GM19468 (cell line): ENCODE measurements around the gene OSBP2.
"Not testable (repeated sequence)": the region's sequence is repeated elsewhere in the genome, so short reads cannot be mapped to it uniquely, and the experiment has no call there.

Experiments
- ATAC-seq: cut with Tn5 transposase; IDR thresholded peaks from one replicate; pipeline ENCODE4 v1.9.1; 2021; ENCODE audit warnings: mild to moderate bottlenecking, moderate library complexity, moderate number of reproducible peaks; ENCODE audit not compliant: unreplicated experiment; ENCODE audit errors: extremely low read depth

OSBP2 gene

DNA sequence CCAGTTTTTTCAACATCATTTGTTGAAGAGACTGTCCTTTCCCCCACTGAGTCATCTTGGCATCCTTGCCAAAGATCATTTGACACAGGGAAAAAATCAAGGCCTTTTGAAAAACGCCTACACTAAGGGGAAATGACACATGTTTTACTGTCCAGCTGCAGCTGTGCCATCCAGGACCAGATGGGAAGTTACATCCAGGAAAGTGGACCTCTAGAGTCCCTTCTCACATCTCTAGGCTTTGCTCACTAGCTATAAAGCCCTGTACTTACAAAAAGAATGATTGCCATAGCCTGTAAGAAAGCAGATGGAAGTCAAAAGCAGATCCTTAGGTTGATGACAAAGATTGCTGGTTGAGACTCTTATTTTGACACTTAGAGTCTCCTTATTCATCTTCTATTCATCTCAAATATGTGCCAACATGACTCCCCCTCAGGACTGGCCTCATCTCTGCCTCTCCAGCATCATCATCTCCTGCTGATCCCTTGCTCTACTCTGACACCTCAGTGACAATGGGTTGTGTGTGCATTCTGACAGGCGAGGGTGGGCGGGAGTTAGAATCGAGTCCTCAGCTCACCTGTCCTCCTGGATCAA, 22.8 kb downstream of the OSBP2 start:
- ATAC-seq = no peak

- ATAC-seq = no peak
These were observed 23.3 kb downstream of the OSBP2 start for GRCh38 chr22:30717952-30718351.

DNA sequence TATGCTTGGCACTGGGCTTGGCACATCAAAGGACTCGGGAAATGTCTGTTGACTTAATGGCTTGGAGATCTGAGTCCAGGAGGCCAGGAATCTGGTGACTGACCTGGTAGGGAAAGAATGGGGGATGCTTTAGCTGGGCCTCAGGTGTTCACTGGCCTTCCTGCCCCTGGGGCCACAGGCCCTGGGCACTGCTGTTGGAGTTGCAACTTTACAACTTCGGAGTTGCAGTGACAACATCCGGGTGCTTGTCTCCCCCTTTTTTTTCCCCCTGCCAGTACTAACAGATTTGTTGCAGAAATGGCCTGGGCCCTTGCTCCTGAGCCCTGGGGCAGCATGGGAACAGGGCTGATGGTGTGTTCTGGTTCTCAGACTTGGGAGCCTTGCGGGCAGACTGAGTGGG, 23.8 kb downstream of the OSBP2 start:
- ATAC-seq = no peak

- ATAC-seq = no peak
These were observed 24.3 kb downstream of the OSBP2 start for GRCh38 chr22:30718938-30719337.

- ATAC-seq = no peak
These were observed 25.7 kb downstream of the OSBP2 start for GRCh38 chr22:30720263-30720837.

DNA sequence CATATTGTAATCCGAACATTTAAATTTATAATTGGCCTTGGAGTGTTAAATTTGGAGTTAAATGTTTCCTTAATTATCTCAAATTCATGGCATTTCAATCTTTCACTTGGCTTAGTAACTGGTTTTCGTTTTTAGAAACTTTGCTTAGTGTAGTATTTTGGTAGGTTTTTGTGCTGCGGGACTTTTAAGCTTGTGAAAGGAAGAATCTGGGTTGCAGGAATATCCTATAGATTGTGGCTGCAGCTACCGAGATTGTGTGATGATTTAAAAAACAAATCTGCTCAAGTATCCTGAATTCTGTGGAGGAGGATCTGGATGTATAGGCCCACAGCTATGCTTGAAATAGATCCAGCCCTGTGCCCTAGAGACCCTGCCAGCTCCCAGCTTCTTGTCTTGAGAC, 27.1 kb downstream of the OSBP2 start:
- ATAC-seq = no peak

GRCh38 chr22:30728826-30729225, 34.2 kb downstream of the OSBP2 start:
- ATAC-seq = no peak

- ATAC-seq = no peak
These were observed 37.0 kb downstream of the OSBP2 start for GRCh38 chr22:30731658-30732057.

DNA sequence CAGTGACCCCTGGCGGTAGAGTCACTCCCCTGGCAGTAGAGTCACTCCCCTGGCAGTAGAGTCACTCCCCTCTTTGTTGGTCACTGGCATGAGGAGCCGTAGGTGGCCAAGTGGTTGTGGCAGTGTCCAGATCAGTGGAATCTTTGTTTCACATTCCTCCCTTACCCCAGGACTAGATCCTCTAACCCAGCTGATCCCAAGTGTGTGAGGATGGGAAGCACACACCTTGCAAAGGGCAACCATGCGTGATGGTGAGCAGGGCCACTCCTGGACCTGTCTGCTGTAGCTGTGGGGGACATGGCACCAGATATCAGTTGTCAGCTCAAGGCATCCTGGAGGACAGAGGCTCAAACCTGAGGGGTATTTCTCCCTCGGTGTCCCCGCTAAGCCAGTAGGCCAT, 37.8 kb downstream of the OSBP2 start:
- no peak for ATAC-seq

DNA sequence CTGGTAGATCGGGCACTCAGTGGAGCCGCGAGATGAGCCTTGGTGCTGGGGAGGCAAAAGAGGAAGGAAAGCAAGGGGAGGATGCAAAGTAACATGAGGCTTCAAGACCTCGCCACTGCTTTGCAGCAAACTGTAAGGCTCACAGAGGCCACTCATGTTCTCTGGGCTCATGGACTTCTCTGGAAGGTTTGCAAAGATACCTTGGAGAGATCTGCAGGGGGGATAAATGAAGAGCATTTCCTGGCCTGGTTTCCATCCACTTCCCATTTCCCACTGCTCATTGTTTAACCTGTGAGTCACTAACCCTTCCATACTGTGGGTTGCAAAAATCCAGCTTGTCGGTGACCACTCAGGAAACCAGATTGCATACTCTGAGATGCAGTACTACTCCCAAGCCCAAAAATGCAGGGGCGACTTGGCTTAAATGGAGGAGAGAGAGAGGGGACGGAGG, 38.5 kb downstream of the OSBP2 start:
- ATAC-seq = no peak

DNA sequence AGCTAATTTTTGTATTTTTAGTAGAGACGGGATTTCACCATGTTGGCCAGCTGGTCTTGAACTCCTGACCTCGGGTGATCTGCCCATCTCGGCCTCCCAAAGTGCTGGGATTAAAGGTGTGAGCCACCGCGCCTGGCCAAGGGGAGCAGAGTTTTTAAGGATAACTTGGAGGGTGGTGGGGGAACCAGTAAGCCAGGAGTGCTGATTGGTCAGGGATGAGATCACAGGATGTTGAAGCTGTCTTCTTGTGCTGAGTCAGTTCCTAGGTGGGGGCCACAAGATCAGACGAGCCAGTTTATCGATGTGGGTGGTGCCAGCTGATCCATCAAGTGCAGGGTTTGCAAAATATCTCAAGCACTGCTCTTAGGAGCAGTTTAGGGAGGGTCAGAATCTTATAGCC, 45.3 kb downstream of the OSBP2 start:
- ATAC-seq = not testable (repeated sequence)

- not testable (repeated sequence) for ATAC-seq
These were observed 45.8 kb downstream of the OSBP2 start for GRCh38 chr22:30740511-30740910.

DNA sequence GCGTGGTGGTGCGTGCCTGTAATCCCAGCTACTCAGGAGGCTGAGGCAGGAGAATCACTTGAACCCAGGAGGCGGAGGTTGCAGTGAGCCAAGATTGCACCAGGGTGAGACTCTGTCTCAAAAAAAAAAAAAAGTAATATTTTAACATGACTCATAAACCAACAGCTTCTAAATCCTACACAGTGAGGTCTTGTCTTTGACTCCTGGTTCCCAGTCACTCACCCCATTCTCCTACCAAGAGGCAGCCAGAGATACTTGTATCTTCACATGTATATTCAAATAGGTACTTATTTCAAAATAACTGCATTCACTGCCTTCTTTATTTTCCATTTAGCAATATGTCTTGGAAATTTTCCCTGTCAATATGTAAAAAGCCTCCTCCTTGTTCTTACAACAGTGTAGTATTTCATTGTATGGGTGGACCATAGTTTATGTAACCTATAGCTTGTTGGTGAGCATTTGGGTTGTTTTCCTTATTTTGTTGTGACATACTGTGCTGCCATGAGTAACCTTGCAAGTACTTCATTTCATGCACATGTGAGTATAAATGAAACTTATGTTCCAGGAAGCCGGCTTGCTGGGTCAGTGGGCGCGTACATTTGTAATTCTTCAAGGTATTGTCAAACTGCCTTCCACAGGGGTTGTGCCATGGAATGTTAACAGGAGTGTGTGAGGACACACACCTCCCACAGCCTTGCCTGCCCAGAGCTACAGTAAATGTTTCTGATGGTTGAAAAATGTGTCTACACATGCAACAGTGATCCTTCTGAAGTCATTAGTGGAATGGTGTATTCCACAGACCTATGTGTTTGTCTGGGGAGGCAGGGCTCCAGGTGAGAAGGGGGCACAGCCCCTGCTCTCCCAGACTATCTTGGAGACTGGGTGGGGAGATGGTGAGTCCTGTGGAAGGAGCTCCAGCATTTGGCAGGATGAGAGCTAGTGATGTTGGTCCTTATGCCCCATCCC, 47.9 kb downstream of the OSBP2 start:
- ATAC-seq = no peak

GRCh38 chr22:30743257-30744020, 48.8 kb downstream of the OSBP2 start:
- ATAC-seq = no peak

GRCh38 chr22:30744224-30744623, 49.5 kb downstream of the OSBP2 start:
- no peak for ATAC-seq

- ATAC-seq = no peak
These were observed 52.8 kb downstream of the OSBP2 start for GRCh38 chr22:30747493-30747892.

DNA sequence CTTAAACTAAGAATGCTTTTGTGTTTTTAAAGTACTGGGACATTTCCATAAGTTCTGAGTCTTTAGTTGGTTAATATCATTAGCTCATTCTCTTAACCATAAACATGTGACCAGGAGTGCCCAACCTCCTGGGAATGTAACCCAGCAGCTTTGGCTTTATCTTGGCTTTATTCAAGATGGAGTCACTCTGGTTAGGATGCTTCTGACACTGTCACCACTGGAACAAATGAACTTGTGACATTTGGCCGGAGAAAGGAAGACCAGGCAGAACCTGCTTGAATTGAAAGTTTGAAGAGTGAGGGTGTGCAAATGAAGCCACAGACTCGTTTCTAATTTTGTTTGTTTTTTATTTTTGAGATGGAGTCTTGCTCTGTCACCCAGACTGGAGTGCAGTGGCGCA, 54.6 kb downstream of the OSBP2 start:
- ATAC-seq = no peak

DNA sequence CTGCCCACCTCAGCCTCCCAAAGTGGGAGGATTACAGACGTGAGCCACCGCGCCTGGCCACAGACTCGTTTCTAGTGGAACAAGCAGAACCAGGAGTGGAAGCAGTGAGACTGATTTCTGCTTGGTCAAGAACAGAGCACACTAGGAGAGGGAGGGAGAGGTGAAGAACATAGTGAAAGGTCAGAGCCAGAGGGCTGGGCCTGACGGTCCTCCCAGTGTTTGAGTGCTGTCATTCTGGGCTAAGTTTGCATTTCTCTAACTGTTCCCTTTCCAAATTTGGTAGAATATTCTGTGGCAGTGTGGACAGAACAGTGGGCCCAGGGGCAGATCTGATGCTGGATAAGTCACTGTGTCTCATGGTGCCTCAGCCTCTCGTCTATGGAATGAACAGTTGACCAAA, 55.2 kb downstream of the OSBP2 start:
- no peak for ATAC-seq

DNA sequence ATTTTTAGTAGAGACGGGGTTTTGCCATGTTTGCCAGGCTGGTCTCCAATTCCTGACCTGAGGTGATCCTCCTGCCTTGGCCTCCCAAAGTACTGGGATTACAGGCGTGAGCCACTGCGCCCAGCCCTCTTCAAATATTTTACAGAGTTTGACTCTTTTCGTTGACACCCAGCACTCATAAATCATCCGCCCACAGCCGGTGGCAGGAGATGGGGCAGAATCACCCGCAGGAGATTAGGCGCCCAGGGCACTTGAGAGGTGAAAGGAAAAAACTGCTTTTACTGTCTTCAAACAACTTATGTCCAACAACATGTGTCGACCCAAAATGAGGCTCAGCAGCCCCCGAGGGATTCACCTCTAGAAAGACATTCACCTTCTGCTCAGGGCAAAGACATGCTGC, 56.9 kb downstream of the OSBP2 start:
- no peak for ATAC-seq

- no peak for ATAC-seq
These were observed 58.1 kb downstream of the OSBP2 start for GRCh38 chr22:30752771-30753170.
